Gastrocnemius medialis (tissue), 4 donors: ENCODE data around the gene PLXNB1.

Experiments
- POLR2A ChIP-seq, 2 donors: fragments of 450-650 bp; IDR thresholded peaks; one replicate each; pipeline ENCODE4 v1.6.1; 2017; ENCODE audit warnings: antibody characterized with exemption in 2 of 2, mild to moderate bottlenecking in 2 of 2, moderate library complexity in 2 of 2
- TF ChIP-seq, protein P1 (sequence below), 5 experiments: fragments of 450-650 bp in 3 of 5; fragments of 200-600 bp in 2 of 5; sonication (generic) in 2 of 5; IDR thresholded peaks in 4 of 5; conservative IDR thresholded peaks in 1 of 5; 1 replicate in 4 of 5; 2 replicates in 1 of 5; pipeline ENCODE4 v1.5.1; 2016 to 2019; ENCODE audit warnings: antibody characterized with exemption in 5 of 5, mild to moderate bottlenecking in 3 of 5, moderate library complexity in 3 of 5

DNA sequence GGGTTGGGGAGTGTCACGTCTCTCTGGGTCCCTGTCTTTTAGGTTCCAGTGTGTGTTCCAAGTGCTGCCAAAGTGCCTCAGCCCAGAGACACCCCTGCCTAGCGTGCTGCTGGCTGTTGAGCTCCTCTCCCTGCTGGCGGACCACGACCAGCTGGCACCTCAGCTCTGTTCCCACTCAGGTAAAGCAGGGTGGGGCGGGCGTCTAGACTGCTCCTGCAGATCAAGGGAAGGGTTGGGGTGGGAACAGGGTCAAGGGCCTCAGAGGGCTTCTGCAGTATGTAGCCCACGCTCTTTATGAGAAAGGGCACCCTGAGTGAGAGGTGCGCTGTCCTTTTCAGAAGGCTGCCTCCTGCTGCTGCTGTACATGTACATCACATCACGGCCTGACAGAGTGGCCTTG is 33.8 kb upstream of the PLXNB1 start:
- TF ChIP-seq POLR2A (IDR thresholded peaks at IDR 0.05) = no peak
- TF ChIP-seq, protein P1, sequence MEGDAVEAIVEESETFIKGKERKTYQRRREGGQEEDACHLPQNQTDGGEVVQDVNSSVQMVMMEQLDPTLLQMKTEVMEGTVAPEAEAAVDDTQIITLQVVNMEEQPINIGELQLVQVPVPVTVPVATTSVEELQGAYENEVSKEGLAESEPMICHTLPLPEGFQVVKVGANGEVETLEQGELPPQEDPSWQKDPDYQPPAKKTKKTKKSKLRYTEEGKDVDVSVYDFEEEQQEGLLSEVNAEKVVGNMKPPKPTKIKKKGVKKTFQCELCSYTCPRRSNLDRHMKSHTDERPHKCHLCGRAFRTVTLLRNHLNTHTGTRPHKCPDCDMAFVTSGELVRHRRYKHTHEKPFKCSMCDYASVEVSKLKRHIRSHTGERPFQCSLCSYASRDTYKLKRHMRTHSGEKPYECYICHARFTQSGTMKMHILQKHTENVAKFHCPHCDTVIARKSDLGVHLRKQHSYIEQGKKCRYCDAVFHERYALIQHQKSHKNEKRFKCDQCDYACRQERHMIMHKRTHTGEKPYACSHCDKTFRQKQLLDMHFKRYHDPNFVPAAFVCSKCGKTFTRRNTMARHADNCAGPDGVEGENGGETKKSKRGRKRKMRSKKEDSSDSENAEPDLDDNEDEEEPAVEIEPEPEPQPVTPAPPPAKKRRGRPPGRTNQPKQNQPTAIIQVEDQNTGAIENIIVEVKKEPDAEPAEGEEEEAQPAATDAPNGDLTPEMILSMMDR (IDR thresholded peaks at IDR 0.05 in 4 of 5, conservative IDR thresholded peaks at IDR 0.05 in 1 of 5) = no peak
